HG03159 (cell line): ENCODE results near the gene RFT1.

Experiments
- ATAC-seq: cut with Tn5 transposase; IDR thresholded peaks from one replicate; pipeline ENCODE4 v1.9.1; 2021; ENCODE audit warnings: mild to moderate bottlenecking, moderate library complexity; ENCODE audit not compliant: unreplicated experiment

The RFT1 gene

DNA sequence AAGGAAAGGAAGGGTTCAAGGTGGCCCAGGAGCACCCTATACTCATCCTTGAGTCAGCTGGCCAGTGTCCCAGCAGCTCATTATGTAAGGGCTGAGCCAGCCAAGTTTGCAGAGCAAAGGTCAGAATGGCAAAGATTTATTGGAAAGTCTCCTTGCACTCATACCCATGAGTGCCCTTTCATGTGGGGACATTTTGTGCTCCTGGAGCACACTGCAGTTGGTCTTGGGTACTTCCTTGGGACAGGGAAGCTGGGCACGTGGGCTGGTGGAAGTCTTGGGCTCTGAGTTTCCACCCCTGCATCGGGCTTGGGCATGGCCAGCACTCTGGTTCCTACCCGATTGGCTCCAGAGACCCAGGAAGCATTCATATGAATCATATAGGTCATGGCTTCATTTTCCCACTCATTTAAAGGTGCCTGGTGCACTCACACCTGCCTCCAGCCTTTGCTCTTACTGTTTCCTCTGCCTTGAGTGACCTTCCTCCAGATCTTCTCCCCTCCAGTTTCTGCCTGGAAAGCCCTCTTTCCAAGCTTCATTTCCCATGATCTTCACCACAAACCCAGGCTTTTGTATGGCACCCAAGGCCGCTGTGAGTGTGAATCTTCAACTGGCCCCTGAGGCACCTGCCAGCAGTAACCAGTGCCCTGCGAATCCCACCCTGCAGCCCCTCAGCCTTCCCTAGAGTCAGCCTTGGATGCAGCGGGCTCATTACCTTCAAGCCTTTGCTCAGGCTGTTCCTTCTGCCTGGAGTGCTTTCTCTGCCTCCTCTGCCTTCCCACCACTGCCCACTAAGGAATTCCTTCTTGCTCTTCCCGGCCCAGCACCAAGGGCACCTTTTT, 20.2 kb upstream of the RFT1 start:
- no peak for ATAC-seq

DNA sequence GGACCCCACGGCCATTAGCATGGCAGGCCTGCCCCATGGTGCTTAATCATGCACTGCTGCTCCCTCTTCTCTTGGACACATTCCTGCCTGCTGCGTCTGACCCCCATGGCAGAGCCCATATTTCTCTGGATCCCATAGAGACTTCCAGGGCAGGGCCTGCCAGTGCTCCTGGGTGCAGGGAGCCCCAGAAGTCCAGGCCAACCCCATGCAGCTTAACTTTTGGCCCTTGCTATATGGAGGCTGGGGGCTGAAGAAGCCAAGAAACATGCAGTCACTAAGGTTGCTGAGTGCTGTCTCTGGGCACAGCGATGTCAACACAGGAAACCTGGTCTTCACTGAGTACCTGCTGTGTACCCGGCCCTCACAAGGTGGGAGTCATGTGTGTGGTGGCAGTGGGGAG, 19.5 kb upstream of the RFT1 start:
- no peak for ATAC-seq

GRCh38 chr3:53149006-53149690, 18.9 kb upstream of the RFT1 start:
- no peak for ATAC-seq

GRCh38 chr3:53147903-53148400, 17.7 kb upstream of the RFT1 start:
- ATAC-seq: no peak

GRCh38 chr3:53147151-53147902, 17.1 kb upstream of the RFT1 start:
- ATAC-seq: no peak

DNA sequence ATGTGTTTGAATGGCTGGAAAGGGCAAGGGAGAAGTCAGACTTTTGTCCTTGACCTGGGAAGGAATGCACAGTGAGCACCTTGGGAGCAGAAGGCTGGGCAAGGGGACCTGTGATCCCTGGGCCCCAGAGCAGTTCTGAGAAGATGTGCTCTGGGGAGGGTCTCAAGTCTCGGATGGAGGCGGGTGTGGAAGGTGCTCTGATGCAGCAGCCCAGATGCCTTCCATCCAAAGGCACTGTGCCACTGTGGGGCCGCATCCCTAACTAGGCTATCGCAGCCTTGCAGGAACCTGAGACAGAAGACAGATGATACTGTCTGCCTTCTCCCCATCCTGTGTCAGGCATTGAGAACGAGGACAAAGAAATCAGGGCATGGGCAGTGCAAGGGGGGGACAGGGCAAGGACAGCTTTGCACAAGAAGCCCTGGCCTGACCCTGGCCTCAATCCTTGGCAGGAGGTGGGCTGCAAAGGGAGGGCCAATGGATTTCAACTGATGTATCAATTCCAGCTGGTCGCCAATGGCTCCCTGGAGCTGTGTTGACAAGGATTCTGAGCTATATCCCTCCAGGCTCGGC, 16.2 kb upstream of the RFT1 start:
- ATAC-seq: no peak

DNA sequence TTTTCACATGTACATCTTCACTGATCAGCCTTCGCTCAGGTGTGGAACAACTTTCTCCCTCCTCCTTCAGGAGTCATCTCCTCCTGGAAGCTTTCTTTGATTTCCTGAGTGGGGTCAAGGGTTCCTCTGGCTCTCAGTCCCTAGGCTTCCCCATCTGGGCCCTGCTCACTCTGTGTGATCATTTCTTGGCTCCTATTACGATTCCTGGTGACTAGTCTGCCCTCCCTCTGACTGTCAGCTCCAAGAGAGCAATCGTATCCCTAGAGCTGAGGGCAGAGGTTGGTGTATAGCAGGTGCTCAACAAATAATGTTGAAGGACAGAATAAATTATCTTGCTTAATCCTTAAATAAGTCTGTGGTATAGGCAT, 15.5 kb upstream of the RFT1 start:
- no peak for ATAC-seq

GRCh38 chr3:53144862-53145712, 14.9 kb upstream of the RFT1 start:
- ATAC-seq: no peak

DNA sequence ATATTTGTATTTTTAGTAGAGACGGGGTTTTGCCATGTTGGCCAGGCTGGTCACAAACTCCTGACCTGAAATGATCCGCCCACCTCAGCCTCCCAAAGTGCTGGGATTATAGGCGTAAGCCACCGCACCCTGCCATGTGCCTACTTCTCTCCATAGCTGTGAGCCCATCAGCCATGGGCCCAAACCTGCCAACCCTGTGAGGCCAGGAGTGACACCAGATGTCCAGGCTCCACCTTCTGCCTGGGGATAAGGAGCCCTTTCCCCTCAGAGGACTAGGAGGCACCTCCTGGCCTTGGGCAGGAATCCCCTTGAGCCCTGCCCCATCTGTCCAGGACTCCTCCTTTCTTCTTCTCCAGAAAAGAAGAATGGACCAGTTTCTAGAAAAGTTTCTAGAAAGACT, 14.2 kb upstream of the RFT1 start:
- ATAC-seq: no peak

DNA sequence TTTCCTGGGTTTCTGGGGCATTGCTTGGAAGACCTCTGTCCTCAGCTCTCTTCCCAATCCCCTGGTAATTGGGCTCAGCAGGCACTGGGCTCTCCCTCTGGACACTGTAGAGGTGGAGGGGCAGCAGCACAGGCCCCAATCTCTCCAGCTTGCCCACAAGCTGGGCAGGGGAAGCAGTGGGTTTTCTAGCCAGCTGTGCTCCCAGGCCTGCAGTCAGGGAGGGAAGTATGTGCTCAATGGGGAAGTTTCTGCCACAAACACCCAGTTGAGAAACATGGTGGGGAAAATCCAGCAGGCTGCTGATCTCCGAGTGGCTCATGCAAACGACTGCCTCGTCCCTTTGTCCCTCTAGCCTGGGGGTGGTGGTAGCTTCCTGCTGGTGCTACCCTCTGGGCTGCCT, 12.8 kb upstream of the RFT1 start:
- no peak for ATAC-seq

DNA sequence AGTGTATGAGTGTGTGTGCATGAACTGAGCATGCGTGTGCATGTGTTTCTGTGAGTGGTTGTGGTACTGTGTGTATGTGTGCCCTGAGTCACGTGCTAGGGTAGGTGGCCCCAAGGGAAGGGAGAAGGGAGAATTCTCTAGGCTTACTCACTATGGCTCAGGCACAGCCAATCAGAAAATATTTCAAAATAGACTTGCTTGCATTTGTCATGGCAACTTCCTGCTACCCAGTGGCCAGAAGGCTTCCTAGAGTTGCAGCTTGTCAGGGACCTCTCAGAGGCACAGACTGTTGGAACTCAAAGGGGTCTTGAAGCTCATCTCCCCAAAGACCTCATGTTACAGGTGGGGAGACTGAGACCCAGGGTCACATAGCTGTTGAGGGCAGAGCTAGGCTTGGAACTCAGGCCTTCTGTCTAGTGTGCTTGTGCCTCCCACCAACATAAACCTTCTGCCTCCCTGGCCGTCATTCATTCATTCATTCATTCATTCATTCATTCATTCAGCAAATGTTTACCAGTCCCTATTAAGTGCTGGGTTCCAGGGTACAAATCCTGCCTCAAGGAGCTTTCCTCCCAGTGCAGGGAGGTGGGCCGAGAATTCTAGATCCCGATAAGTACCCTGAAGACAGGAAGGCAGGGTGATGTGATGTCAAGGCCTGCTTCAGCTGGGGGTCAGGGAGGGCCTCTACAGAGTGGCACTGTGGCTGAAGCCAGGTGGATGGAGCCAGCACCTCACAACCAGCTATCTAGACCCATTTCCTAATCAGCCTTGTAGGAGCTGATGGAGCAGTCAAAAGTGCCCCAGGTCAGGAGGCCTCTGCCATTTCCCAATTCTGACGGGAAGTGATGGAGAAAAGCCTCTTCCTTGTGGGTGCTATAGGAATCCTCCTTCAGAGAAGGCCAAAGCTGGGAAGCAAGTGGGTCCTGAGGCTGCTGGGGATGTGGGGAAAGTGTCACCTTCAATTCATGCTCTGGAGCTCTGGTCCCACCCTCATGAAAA, 10.9 kb upstream of the RFT1 start:
- no peak for ATAC-seq

GRCh38 chr3:53139906-53140846, 9.9 kb upstream of the RFT1 start:
- ATAC-seq: no peak

- ATAC-seq: no peak
Measured at GRCh38 chr3:53137835-53138446, 7.7 kb upstream of the RFT1 start.

DNA sequence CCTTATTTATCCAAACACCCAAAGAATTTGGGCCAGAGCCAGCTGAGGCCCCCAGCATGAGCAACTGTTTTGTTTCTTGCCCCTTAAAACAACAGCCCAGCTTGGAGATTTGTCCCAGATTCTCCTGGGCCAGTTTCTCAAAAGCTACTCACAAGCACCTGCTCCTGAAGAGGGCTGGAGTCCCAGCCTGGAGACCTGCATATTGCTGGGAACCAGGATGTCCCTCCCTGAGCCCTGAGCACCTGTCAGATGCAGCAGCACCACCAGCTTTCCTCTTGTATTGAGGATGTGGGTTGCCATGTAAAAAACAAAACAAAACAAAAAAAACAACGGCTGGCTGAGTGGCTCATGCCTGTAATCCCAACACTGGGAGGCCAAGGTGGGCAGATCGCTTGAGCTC, 7.0 kb upstream of the RFT1 start:
- no peak for ATAC-seq

GRCh38 chr3:53134631-53135232, 4.5 kb upstream of the RFT1 start:
- ATAC-seq: no peak

GRCh38 chr3:53132347-53132746, 2.1 kb upstream of the RFT1 start:
- ATAC-seq: no peak

DNA sequence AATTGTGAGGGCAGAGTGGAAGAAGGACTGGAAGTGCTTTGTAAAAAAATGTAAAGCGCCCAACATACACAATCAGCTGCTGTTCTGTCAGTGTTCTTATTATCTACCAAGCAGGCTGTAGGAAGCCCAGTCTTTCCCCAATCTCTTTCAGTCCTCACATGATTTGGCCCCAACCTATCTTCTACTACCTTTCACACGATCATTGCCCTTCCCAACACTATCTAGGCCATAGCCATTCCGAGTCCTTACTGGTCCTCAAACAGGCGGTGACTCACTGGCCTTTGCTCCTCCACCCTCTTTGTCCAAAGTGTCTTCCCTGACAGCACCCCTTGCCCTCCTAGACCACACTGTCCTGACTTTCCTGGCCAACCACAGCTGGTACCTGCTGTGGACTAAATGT, 861 bp upstream of the RFT1 start:
- ATAC-seq: no peak
